Activated T-cell treated with anti-CD3 and anti-CD28 coated beads for 4 hours (primary cell): ENCODE results near the gene EXOSC7.

Source experiments
- DNase-seq: peaks from one replicate; pipeline ENCODE4 v3.0.0-alpha.2; 2020

The EXOSC7 gene

GRCh38 chr3:44993471-44994205 lies 17.6 kb downstream of the EXOSC7 start:
- no peak for DNase-seq

GRCh38 chr3:44995142-44995770 lies 19.2 kb downstream of the EXOSC7 start:
- no peak for DNase-seq

- DNase-seq, result no peak
These were observed 20.5 kb downstream of the EXOSC7 start for GRCh38 chr3:44996556-44996969.

- DNase-seq, result no peak
These were observed 23.7 kb downstream of the EXOSC7 start for GRCh38 chr3:44999782-45000181.

- DNase-seq, result no peak
These were observed 24.8 kb downstream of the EXOSC7 start for GRCh38 chr3:45000823-45001222.

GRCh38 chr3:45001738-45002137 lies 25.7 kb downstream of the EXOSC7 start:
- DNase-seq, result no peak

GRCh38 chr3:45002139-45002660 lies 26.2 kb downstream of the EXOSC7 start:
- DNase-seq, result no peak

- no peak for DNase-seq
These were observed 26.7 kb downstream of the EXOSC7 start for GRCh38 chr3:45002720-45003119.

GRCh38 chr3:45003406-45003805 lies 27.4 kb downstream of the EXOSC7 start:
- no peak for DNase-seq

GRCh38 chr3:45003859-45004258 lies 27.8 kb downstream of the EXOSC7 start:
- no peak for DNase-seq

GRCh38 chr3:45007091-45007490 lies 31.0 kb downstream of the EXOSC7 start:
- DNase-seq, result no peak

GRCh38 chr3:45008117-45008516 lies 32.1 kb downstream of the EXOSC7 start:
- no peak for DNase-seq

GRCh38 chr3:45009868-45010267 lies 33.8 kb downstream of the EXOSC7 start:
- DNase-seq, result no peak

GRCh38 chr3:45010811-45011333 lies 34.8 kb downstream of the EXOSC7 start:
- DNase-seq, result no peak

- DNase-seq, result no peak
These were observed 35.9 kb downstream of the EXOSC7 start for GRCh38 chr3:45011756-45012508.

GRCh38 chr3:45012577-45012976 lies 36.5 kb downstream of the EXOSC7 start:
- DNase-seq, result no peak

- DNase-seq, result no peak
These were observed 40.9 kb downstream of the EXOSC7 start for GRCh38 chr3:45016916-45017315.

GRCh38 chr3:45017821-45018220 lies 41.8 kb downstream of the EXOSC7 start:
- DNase-seq, result no peak

GRCh38 chr3:45020534-45020933 lies 44.5 kb downstream of the EXOSC7 start:
- DNase-seq, result no peak

- no peak for DNase-seq
These were observed 45.7 kb downstream of the EXOSC7 start for GRCh38 chr3:45021524-45022297.

GRCh38 chr3:45023675-45024074 lies 47.6 kb downstream of the EXOSC7 start:
- DNase-seq, result no peak

GRCh38 chr3:45024542-45025255 lies 48.7 kb downstream of the EXOSC7 start:
- DNase-seq, result no peak
